Progenitor cell of endocrine pancreas (in vitro differentiated cells): ENCODE data around the gene UBE2K. TPM values are rescaled to one million over a fixed set of nuclear protein-coding genes. Genes with fewer than 3 reads are reported as not detected.
A peak's percentile ranks its signal among the peaks of the same experiment; 100 is the strongest.
"Not testable (repeated sequence)": the region's sequence is repeated elsewhere in the genome, so short reads cannot be mapped to it uniquely, and the experiment has no call there.

Source experiments
- DNase-seq: peaks from one replicate; pipeline ENCODE4 v3.0.0; 2021; ENCODE audit warnings: low spot score; ENCODE audit not compliant: unreplicated experiment
- H3K27ac Mint-ChIP-seq: 2 replicates; pipeline ENCODE4 v1.8.0; 2021; ENCODE audit warnings: mild to moderate bottlenecking, moderate library complexity, mixed read lengths
- H3K27me3 Mint-ChIP-seq: 2 replicates; pipeline ENCODE4 v1.8.0; 2021; ENCODE audit warnings: mixed read lengths
- H3K36me3 Mint-ChIP-seq: 2 replicates; pipeline ENCODE4 v1.8.0; 2022; ENCODE audit warnings: mixed read lengths; ENCODE audit not compliant: insufficient read depth
- H3K4me1 Mint-ChIP-seq: 2 replicates; pipeline ENCODE4 v1.8.0; 2021; ENCODE audit warnings: low read depth, mixed read lengths
- H3K4me3 Mint-ChIP-seq: 2 replicates; pipeline ENCODE4 v1.8.0; 2021; ENCODE audit warnings: low read depth, mild to moderate bottlenecking, moderate library complexity, mixed read lengths
- H3K9me3 Mint-ChIP-seq: 2 replicates; pipeline ENCODE4 v1.8.0; 2021; ENCODE audit warnings: low read depth, mixed read lengths
- CTCF ChIP-seq: fragments of 200-600 bp; sonication (generic); IDR thresholded peaks from one replicate; pipeline ENCODE4 v1.5.0; 2021; ENCODE audit warnings: antibody characterized with exemption, mild to moderate bottlenecking; ENCODE audit not compliant: unreplicated experiment
- total RNA-seq: library from RNA; stranded (reverse); gene quantifications from 2 replicates; pipeline ENCODE4 v1.2.1, GENCODE V29; 2021

UBE2K gene
- total RNA-seq, 1 donor from 2014 or later: 110 TPM

GRCh38 chr4:39770471-39770870 lies 72.5 kb downstream of the UBE2K start:
- no peaks in the 10 kb centered on the region for H3K27me3 Mint-ChIP-seq
- peaks cover 19% of the 10 kb centered on the region for H3K36me3 Mint-ChIP-seq
- no peak for DNase-seq
- no peak overlapping the region for H3K27ac Mint-ChIP-seq
- no peak overlapping the region for H3K4me3 Mint-ChIP-seq
- H3K4me1 Mint-ChIP-seq: no peaks in the 10 kb centered on the region
- no peak for TF ChIP-seq CTCF
- H3K9me3 Mint-ChIP-seq: no peaks in the 10 kb centered on the region

- Mint-ChIP-seq H3K4me1 (no peaks in the 10 kb centered on the region), H3K9me3 (no peaks in the 10 kb centered on the region), H3K4me3 (no peak overlapping the region), H3K27me3 (no peaks in the 10 kb centered on the region), H3K36me3 (peaks cover 19% of the 10 kb centered on the region), H3K27ac (peak overlapping the region; percentile 89)
- TF ChIP-seq CTCF: no peak
- DNase-seq: no peak
Observed at GRCh38 chr4:39770969-39771724, 73.2 kb downstream of the UBE2K start.

GRCh38 chr4:39781988-39782387 lies 84.1 kb downstream of the UBE2K start:
- H3K4me1 Mint-ChIP-seq, H3K27me3 Mint-ChIP-seq, H3K4me3 Mint-ChIP-seq, H3K36me3 Mint-ChIP-seq, H3K9me3 Mint-ChIP-seq, DNase-seq: not testable (repeated sequence)
- H3K27ac Mint-ChIP-seq: peak overlapping the region; percentile 63

- no peaks in the 10 kb centered on the region for H3K9me3 Mint-ChIP-seq
- no peaks in the 10 kb centered on the region for H3K27me3 Mint-ChIP-seq
- no peak for TF ChIP-seq CTCF
- no peak overlapping the region for H3K4me3 Mint-ChIP-seq
- H3K36me3 Mint-ChIP-seq: peaks cover 1% of the 10 kb centered on the region
- no peak for DNase-seq
- peaks cover 2% of the 10 kb centered on the region for H3K4me1 Mint-ChIP-seq
- peak overlapping the region; percentile 2 for H3K27ac Mint-ChIP-seq
Observed at GRCh38 chr4:39785083-39785482, 87.1 kb downstream of the UBE2K start.

GRCh38 chr4:39786838-39787237 lies 88.9 kb downstream of the UBE2K start:
- H3K27ac Mint-ChIP-seq: peak overlapping the region; percentile 26
- H3K4me3 Mint-ChIP-seq: no peak overlapping the region
- no peaks in the 10 kb centered on the region for H3K36me3 Mint-ChIP-seq
- no peak for TF ChIP-seq CTCF
- no peaks in the 10 kb centered on the region for H3K9me3 Mint-ChIP-seq
- no peaks in the 10 kb centered on the region for H3K27me3 Mint-ChIP-seq
- no peaks in the 10 kb centered on the region for H3K4me1 Mint-ChIP-seq
- no peak for DNase-seq

GRCh38 chr4:39792128-39792527 lies 94.2 kb downstream of the UBE2K start:
- no peaks in the 10 kb centered on the region for H3K9me3 Mint-ChIP-seq
- DNase-seq: no peak
- no peak overlapping the region for H3K27ac Mint-ChIP-seq
- no peaks in the 10 kb centered on the region for H3K36me3 Mint-ChIP-seq
- no peak overlapping the region for H3K4me3 Mint-ChIP-seq
- no peak for TF ChIP-seq CTCF
- H3K27me3 Mint-ChIP-seq: no peaks in the 10 kb centered on the region
- H3K4me1 Mint-ChIP-seq: no peaks in the 10 kb centered on the region
